Esophagus (tissue), 2 donors: ENCODE measurements around the gene MCRIP1. TPM values are rescaled to one million over a fixed set of nuclear protein-coding genes. Genes with fewer than 3 reads are reported as not detected.

Experiments
- H3K27ac ChIP-seq, 2 donors: one replicate each; pipeline ENCODE4 v1.5.1; 2013; ENCODE audit warnings: low read depth in 2 of 2, mild to moderate bottlenecking in 2 of 2, inconsistent platforms in 1 of 2, low read length in 1 of 2, moderate library complexity in 1 of 2
- H3K27me3 ChIP-seq, 2 donors: one replicate each; pipeline ENCODE4 v1.6.1; 2013; ENCODE audit warnings: low read length in 2 of 2, control low read depth in 1 of 2, mild to moderate bottlenecking in 1 of 2; ENCODE audit not compliant: insufficient read depth in 2 of 2, control insufficient read depth in 1 of 2
- H3K36me3 ChIP-seq, 2 donors: one replicate each; pipeline ENCODE4 v1.6.1; 2013; ENCODE audit warnings: low read length in 1 of 2; ENCODE audit not compliant: control insufficient read depth in 2 of 2, insufficient read depth in 2 of 2
- H3K4me1 ChIP-seq, 2 donors: one replicate each; pipeline ENCODE4 v1.6.1; 2013; ENCODE audit warnings: low read length in 1 of 2; ENCODE audit not compliant: control insufficient read depth in 2 of 2, insufficient read depth in 2 of 2
- H3K4me3 ChIP-seq, 2 donors: one replicate each; pipeline ENCODE4 v1.5.1; 2013; ENCODE audit warnings: low read length in 2 of 2, mild to moderate bottlenecking in 2 of 2, low read depth in 1 of 2, moderate library complexity in 1 of 2
- H3K9me3 ChIP-seq, 2 donors: one replicate each; pipeline ENCODE4 v1.6.1; 2013; ENCODE audit warnings: mild to moderate bottlenecking in 2 of 2, low read depth in 1 of 2, low read length in 1 of 2, moderate library complexity in 1 of 2; ENCODE audit not compliant: control insufficient read depth in 2 of 2, insufficient read depth in 1 of 2
- WGBS, 2 donors: extraction: QIAGEN DNeasy Blood & Tissue Kit; methylation state at CpG; one replicate each; pipeline ENCODE4 v1.1.7; 2013; 5-methylcytosine and 5-hydroxymethylcytosine counted together
- polyA plus RNA-seq, 2 donors: library from polyadenylated mRNA; stranded (reverse); fragments of 200-250 nt; gene quantifications; one replicate each; pipeline ENCODE4 v1.2.3, GENCODE V29; 2013
- donor health status: healthy with polysubstance abuse.
- donor health status: Bipolar disorder and iron deficiency.

Gene MCRIP1, protein sequence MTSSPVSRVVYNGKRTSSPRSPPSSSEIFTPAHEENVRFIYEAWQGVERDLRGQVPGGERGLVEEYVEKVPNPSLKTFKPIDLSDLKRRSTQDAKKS
- 10 to 100 TPM; 24.7 to 32.3 TPM for polyA plus RNA-seq

DNA sequence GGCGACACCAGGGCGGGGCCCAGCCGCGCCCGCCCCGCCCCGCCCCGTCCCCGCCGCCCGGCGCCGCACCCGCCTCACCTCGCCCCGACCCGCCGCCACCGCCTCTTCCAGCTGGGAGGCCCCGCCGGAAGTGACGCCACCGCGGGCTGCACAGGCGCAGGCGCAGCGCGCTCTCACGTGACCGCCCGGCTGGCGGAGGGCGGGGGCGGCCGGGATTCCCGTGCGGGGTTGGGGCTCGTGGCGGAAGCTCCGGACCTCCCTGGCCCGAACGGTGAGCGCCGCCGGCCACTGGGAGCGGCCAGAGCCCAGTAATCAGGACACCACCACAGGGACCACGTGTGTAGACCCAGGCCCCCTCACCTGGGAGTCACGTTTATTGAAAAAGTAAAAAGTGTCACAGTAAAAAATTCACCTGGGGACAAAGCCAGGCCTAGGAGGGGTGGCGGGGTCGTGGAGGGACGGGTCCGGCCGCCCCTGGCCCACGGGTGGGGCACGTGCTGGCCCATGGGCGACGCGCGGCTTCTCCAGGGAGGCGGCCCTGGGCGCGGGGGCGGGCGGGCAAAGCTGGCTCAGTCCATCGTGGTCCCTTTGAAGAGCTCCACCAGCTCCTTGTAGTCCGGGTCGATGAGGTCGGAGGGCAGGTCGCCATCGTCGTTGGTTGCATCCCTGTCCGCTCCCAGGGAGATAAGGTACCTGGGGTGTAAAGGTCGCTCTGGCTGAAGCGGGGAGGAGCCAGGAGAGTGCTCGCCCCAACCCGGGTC lies at the start of gene MCRIP1:
TSS of gene MCRIP1 (minus strand) at position 132 of the 761 bp plus-strand sequence. CDS start 8,785 bp downstream, outside the sequence.
- WGBS, 2 donors: 3% methylated on average over 67 to 76 of the region's 76 CpGs
- H3K4me1 ChIP-seq: peaks cover 0 to 31% of the 10 kb centered on the region in 2 donors

DNA sequence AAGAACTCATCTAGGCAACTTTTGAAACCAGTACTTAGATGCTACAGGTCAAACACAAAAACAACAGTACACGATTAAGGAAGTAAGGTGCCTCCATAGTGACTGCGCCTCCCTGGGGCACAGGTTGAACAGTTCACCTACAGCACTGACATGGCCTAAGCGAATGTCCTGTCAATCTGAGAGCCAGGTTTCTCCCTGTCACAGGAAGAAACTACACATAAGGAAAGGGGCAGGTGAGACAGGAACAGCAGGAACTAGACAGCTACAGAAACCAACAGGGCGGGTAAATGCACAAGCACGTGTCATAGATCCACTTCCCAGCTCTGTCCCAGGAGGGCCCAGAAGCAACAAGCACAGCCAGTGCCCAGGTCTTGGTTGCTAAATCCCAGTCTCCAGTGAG lies 46.0 kb upstream of the MCRIP1 start:
- Histone ChIP-seq H3K36me3 (peaks cover 0 to 3% of the 10 kb centered on the region in 2 donors), H3K9me3 (no peaks in the 10 kb centered on the region), H3K27ac (peak overlapping the region; percentile 82 to 93), H3K27me3 (no peaks in the 10 kb centered on the region), H3K4me1 (no peaks in the 10 kb centered on the region), H3K4me3 (no peak overlapping the region)
- 72 to 77% methylated on average over 5 of the region's 5 CpGs for WGBS, 2 donors

More for the DNA sequence above, at the start of gene MCRIP1:
- Histone ChIP-seq H3K4me3 (peak within 1 kb of the TSS; percentile 53 to 62), H3K27me3 (no peaks in the 10 kb centered on the region), H3K9me3 (no peaks in the 10 kb centered on the region), H3K27ac (peak within 1 kb of the TSS; percentile 91 to 92), H3K36me3 (no peaks in the 10 kb centered on the region)

DNA sequence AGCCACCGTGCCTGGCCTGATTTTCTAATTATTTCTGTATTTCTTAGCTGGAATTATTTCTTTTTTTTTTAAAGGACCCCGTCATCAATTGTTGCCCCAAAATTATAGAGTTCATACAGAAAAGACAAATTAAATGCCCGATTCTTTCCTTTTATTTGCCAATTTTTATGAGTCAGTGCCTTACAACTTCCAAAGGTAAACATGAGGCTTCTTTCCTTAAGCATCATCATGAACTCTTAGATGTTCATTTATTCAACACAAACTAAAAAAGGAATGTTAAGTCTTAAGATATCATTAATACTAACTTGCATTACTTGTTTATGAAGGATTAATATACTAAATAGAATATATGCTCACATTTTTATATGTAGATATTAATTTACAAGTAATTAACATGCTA lies 45.2 kb upstream of the MCRIP1 start:
- peaks cover 0 to 2% of the 10 kb centered on the region in 2 donors for H3K36me3 ChIP-seq
- H3K27me3 ChIP-seq: no peaks in the 10 kb centered on the region
- no peak overlapping the region for H3K27ac ChIP-seq
- 77 to 89% methylated on average over 3 of the region's 3 CpGs for WGBS, 2 donors
- no peaks in the 10 kb centered on the region for H3K9me3 ChIP-seq
- no peaks in the 10 kb centered on the region for H3K4me1 ChIP-seq
- no peak overlapping the region for H3K4me3 ChIP-seq

DNA sequence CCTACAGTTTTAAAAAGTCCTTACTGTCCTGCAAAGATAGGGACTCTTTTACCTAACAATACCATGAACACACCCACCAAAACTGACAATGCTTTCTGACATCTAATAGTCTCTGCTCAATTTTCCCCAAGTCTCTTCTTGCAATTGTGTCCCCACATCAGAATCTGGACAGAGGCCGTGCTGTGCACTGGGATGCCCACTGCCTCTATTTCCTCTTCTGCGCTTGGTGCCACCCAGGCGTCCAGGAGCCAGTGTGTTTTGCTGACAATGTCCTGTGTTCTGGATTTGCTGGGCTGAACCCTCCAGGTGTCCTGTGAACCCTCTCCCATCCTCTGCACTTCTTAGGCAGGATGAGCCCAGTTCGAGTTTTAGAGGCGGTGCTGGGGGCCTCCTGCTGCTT lies 44.5 kb upstream of the MCRIP1 start:
- no peak overlapping the region for H3K27ac ChIP-seq
- WGBS, 2 donors: 95 to 97% methylated on average over 5 of the region's 5 CpGs
- H3K4me1 ChIP-seq: peaks cover 0 to 2% of the 10 kb centered on the region in 2 donors
- H3K9me3 ChIP-seq: no peaks in the 10 kb centered on the region
- H3K36me3 ChIP-seq: peaks cover 0 to 2% of the 10 kb centered on the region in 2 donors
- no peaks in the 10 kb centered on the region for H3K27me3 ChIP-seq
- no peak overlapping the region for H3K4me3 ChIP-seq

DNA sequence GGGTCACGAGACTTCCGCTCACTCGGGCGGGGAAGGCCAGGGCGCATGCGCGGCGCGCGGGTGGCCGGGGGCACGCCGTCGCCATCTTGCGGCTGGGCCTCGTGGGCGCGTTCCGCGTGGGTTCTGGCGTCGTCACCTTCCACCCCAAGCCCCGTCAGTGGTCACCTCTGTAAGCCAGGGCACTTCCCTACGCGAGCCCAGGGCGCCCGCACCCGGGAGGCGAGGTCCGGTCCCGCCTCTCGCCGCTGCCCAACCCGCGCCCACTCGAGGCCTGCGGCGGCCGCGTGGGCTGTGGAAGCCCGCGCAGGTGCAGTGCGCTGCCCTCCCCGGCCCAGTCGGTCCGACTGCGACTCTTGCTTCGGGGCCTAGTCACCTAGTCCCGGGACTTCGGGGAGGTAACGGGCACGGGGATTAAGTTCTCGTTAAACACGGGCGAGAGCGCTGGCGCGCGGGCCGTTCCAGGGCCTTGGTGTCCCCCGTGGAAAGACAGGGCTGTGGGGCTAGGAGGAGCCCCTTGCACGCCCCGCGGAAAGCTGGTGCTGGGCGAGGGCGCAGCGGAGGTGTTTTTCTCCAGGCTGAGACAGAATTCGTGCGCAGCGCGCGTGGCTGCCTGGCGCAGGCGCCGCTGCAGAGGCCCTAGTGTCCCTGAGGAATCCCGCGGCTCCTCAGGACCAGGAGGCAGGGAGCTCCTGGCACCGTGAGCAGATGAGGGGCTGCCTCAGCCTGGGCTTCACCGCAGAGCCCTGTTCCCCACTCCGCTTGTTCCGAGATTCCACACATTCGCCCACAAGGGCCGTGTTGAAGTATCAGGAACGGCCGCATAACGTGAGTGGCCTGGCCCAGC lies 38.5 kb upstream of the MCRIP1 start:
- 0 to 1% methylated on average over 64 to 86 of the region's 86 CpGs for WGBS, 2 donors
- Histone ChIP-seq H3K36me3 (peaks cover 8 to 21% of the 10 kb centered on the region in 2 donors), H3K4me3 (peak overlapping the region; percentile 81 to 95), H3K27ac (peak overlapping the region; percentile 98), H3K27me3 (no peaks in the 10 kb centered on the region), H3K9me3 (no peaks in the 10 kb centered on the region), H3K4me1 (peaks cover 3 to 19% of the 10 kb centered on the region in 2 donors)

DNA sequence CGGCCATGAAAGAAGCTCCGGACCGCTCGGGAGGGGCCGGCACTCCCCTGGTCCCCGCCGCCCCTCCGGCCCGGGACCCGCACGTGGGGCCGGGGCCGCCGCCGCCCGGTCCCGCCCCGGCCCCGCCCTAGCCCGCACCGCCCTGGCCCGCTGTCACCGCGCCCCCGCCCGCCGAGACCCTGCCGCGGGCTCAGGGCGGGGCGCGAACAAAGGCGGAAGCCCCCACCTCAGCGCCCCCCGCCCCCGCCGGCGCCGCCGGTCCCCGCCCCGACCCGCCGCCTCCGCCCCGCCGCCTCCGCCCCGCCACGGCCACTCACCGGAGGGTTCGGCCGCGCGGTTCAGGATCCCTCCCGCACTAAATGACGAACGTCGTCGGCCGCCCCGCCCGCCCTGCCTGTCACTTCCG lies 37.9 kb upstream of the MCRIP1 start, which contains the start of gene ARHGDIA:
TSS of gene ARHGDIA (minus strand) at position 357 of the 406 bp plus-strand sequence. CDS start 1,407 bp downstream, outside the sequence.
- H3K4me3 ChIP-seq: peak within 1 kb of the TSS; percentile 81 to 95
- peaks cover 8 to 23% of the 10 kb centered on the region in 2 donors for H3K36me3 ChIP-seq
- H3K27me3 ChIP-seq: no peaks in the 10 kb centered on the region
- peaks cover 3 to 20% of the 10 kb centered on the region in 2 donors for H3K4me1 ChIP-seq
- peak within 1 kb of the TSS; percentile 98 for H3K27ac ChIP-seq
- WGBS, 2 donors: 0 to 2% methylated on average over 32 to 64 of the region's 64 CpGs
- H3K9me3 ChIP-seq: no peaks in the 10 kb centered on the region

DNA sequence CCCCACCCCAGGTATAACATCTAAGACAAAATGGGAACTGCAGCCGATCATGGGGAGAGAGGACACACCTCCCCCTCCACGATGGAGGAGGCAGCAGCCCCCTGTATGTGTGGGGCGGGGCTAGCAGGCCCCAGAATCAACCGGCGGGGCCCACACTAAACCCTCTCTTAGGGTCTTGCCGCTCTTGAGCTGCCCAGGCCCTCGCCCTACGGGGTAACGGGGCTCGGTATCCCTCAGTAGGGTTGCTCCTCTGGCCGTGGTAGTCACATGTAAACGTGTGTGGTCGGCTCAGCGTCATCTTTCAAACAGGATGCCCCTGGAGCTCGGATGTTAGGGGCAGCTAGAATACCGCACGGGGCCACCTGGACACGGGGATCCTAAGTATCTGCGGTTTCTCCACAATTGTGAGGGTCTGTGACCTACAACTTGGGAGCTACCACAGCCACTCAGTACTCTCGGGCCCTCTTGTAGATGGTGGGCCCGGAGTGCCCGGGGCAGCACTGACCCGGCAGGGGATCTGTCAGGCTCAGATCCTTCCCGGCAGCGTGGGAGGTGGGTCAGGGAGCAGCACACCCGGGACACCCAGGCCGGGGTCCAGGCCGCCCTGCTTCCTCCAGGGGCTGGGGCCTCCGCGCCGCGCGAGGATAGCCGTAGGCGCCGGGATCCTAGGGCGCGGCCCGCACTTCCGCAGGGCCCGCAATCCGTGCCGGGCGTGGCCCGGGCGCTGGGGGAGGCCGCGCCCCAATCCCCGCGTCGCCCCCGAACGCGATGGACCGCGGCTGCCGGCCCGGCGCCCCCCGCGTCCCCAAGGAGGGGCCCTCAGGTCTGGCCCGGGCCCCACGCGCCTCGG lies 37.3 kb upstream of the MCRIP1 start:
- Histone ChIP-seq H3K27ac (peak overlapping the region; percentile 98), H3K27me3 (no peaks in the 10 kb centered on the region), H3K4me3 (peak overlapping the region; percentile 68 to 95), H3K36me3 (peaks cover 8 to 23% of the 10 kb centered on the region in 2 donors), H3K9me3 (no peaks in the 10 kb centered on the region), H3K4me1 (peaks cover 3 to 25% of the 10 kb centered on the region in 2 donors)
- 1 to 2% methylated on average over 49 to 65 of the region's 65 CpGs for WGBS, 2 donors

DNA sequence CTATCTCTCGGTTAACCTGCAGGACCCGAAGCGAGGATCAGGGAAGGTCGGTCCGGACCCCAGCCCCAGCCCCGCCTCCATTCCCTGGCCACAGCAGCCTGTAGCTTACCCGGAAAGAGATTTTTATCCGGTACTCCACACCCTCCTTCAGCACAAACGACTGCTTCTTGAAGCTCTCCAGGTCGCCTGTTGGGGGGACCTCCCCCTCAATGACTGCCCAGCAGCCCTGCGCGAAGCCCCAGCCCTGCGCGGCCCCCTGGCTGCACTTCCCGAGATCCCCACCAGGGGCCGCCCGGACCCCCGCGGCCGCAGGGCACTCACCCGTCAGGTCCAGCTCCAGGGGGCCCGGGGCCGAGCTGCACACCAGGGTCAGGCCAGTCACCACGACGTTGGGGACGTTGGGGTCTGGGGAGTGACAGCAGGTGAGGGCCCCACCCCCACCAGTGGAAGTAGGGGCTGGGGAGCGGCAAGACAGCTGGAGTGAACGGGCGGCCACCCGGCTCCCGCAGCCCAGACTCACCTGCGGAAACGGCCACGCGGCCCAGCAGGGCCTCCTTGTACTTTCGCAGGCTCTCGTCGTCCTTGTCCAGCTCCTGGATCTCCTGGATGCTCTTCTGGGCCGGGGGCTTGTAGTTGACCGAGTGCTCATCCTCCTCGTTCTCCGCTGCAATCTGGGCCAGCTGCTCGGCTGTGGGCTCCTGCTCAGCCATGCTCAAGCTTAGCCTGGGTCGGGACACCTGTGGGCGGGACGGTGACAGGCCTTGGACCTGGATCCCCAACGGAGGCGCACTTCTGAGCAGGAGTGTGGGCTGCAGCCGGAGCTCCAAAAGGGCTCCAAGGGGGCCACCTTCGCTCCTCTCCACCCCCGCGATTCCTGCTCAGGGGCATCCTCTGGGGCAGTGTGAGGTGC lies 36.4 kb upstream of the MCRIP1 start:
- WGBS, 2 donors: 30 to 31% methylated on average over 51 to 52 of the region's 52 CpGs
- Histone ChIP-seq H3K27ac (peak overlapping the region; percentile 98), H3K4me1 (peaks cover 3 to 26% of the 10 kb centered on the region in 2 donors), H3K27me3 (no peaks in the 10 kb centered on the region), H3K9me3 (no peaks in the 10 kb centered on the region), H3K36me3 (peaks cover 8 to 25% of the 10 kb centered on the region in 2 donors), H3K4me3 (peak overlapping the region; percentile 68 to 95)
